HCT116 (cell line): ENCODE measurements around the gene LTB. TPM values are rescaled to one million over a fixed set of nuclear protein-coding genes. Genes with fewer than 3 reads are reported as not detected.

Experiments
- ATAC-seq: fragments of 200-7000 bp; cut with Tn5 transposase; 2 replicates; pipeline ENCODE4 v1.9.1; 2020; ENCODE audit warnings: mild to moderate bottlenecking, moderate library complexity
- BruUV-seq: library from RNA; stranded (reverse); fragments of 400-500 nt; replicated peaks from 2 replicates; lab custom pipeline; 2021; lab: Mats Ljungman, UMichigan
- CTCF ChIA-PET: fragments of 300-600 bp; sonication (Branson Sonifier 250); formaldehyde crosslinking; loops from one replicate; lab custom pipeline; 2021; ENCODE audit warnings: antibody characterized with exemption; lab: Charles Lee
- POLR2A ChIA-PET: fragments of 300-600, 350-600 bp; sonication (Branson Sonifier 250); formaldehyde crosslinking; loops from one replicate; lab custom pipeline; 2021; ENCODE audit warnings: antibody characterized with exemption; lab: Charles Lee
- RAD21 ChIA-PET, 2 experiments: fragments of 300-600 bp; sonication (Branson Sonifier 250); formaldehyde crosslinking; loops; one replicate each; lab custom pipeline; 2023; ENCODE audit warnings: low total read pairs in 2 of 2; ENCODE audit not compliant: uncharacterized antibody in 2 of 2, unreplicated experiment in 2 of 2, low non-redundant PET in 1 of 2; lab: Charles Lee
- DNase-seq: peaks from one replicate; pipeline ENCODE4 v3.0.0-alpha.2; 2010; ENCODE audit warnings: low read depth, low spot score
- H2AFZ ChIP-seq: fragments of 200-600 bp; shearing (Covaris generic), sonication (generic); 2 replicates; pipeline ENCODE4 v1.6.1; 2017; ENCODE audit warnings: low read depth, mixed run types, mixed read lengths, antibody characterized with exemption, low read length; ENCODE audit not compliant: poor library complexity, severe bottlenecking
- H3K27ac ChIP-seq: 2 replicates; pipeline ENCODE4 v1.5.1; 2012; ENCODE audit warnings: low read depth, low read length
- H3K27me3 ChIP-seq: fragments of 200-600 bp; sonication (generic); 2 replicates; pipeline ENCODE4 v1.6.1; 2016; ENCODE audit warnings: mixed run types, low read length, mixed read lengths; ENCODE audit not compliant: insufficient read depth
- H3K36me3 ChIP-seq, 2 experiments: fragments of 200-500 bp in 1 of 2; fragments of 200-600 bp in 1 of 2; sonication (Bioruptor generic) in 1 of 2; sonication (generic) in 1 of 2; 2 replicates each; pipeline versions ENCODE4 v1.5.1 to v1.6.1; 2014 to 2016; ENCODE audit warnings: low read length in 2 of 2, inconsistent platforms in 1 of 2, mixed read lengths in 1 of 2, mixed run types in 1 of 2; ENCODE audit not compliant: insufficient read depth in 2 of 2, control insufficient read depth in 1 of 2
- H3K4me1 ChIP-seq, 2 experiments: fragments of 200-600 bp in 1 of 2; sonication (generic) in 1 of 2; 2 replicates each; pipeline versions ENCODE4 v1.5.1 to v1.6.1; 2012 to 2017; ENCODE audit warnings: low read length in 2 of 2, inconsistent platforms in 1 of 2, mild to moderate bottlenecking in 1 of 2, mixed read lengths in 1 of 2, mixed run types in 1 of 2, moderate library complexity in 1 of 2; ENCODE audit not compliant: insufficient read depth in 2 of 2, control insufficient read depth in 1 of 2
- H3K4me2 ChIP-seq: fragments of 200-600 bp; sonication (generic); 2 replicates; pipeline ENCODE4 v1.6.1; 2017; ENCODE audit warnings: mixed run types, low read length, mixed read lengths
- H3K4me3 ChIP-seq, 2 experiments: fragments of 200-600 bp in 1 of 2; sonication (generic) in 1 of 2; replicated peaks in 1 of 2; 2 replicates each; pipeline ENCODE4 v1.5.1; 2011 to 2016; ENCODE audit warnings: low read length in 2 of 2, control low read depth in 1 of 2, low read depth in 1 of 2, mild to moderate bottlenecking in 1 of 2, mixed read lengths in 1 of 2, mixed run types in 1 of 2
- H3K79me2 ChIP-seq: fragments of 200-600 bp; sonication (generic); 2 replicates; pipeline ENCODE4 v1.6.1; 2017; ENCODE audit warnings: mild to moderate bottlenecking, mixed run types, low read length, moderate library complexity, mixed read lengths; ENCODE audit not compliant: insufficient read depth
- H3K9ac ChIP-seq: fragments of 200-600 bp; sonication (generic); 2 replicates; pipeline ENCODE4 v1.6.1; 2016; ENCODE audit warnings: low read length, mixed read lengths
- H3K9me2 ChIP-seq: fragments of 200-600 bp; sonication (generic), shearing (Covaris generic); 2 replicates; pipeline ENCODE4 v1.6.1; 2017; ENCODE audit warnings: mixed run types, mild to moderate bottlenecking, moderate library complexity; ENCODE audit not compliant: insufficient read depth
- H3K9me3 ChIP-seq, 2 experiments: fragments of 200-500 bp in 1 of 2; fragments of 200-600 bp in 1 of 2; sonication (Bioruptor generic) in 1 of 2; sonication (generic) in 1 of 2; 2 replicates each; pipeline ENCODE4 v1.6.1; 2014 to 2017; ENCODE audit warnings: low read length in 2 of 2, mixed read lengths in 2 of 2, inconsistent platforms in 1 of 2, low read depth in 1 of 2, mild to moderate bottlenecking in 1 of 2, mixed run types in 1 of 2, moderate library complexity in 1 of 2; ENCODE audit not compliant: control insufficient read depth in 1 of 2, insufficient read depth in 1 of 2
- H4K20me1 ChIP-seq: fragments of 200-600 bp; sonication (generic), shearing (Covaris generic); 2 replicates; pipeline ENCODE4 v1.6.1; 2017; ENCODE audit warnings: mixed run types, mild to moderate bottlenecking, moderate library complexity; ENCODE audit not compliant: insufficient read depth
- ELF1 ChIP-seq: IDR thresholded peaks from 2 replicates; pipeline ENCODE4 v1.6.1; 2012; ENCODE audit warnings: low read depth, borderline replicate concordance
- EZH2 ChIP-seq: fragments of 200-600 bp; sonication (generic); IDR thresholded peaks from 2 replicates; pipeline ENCODE4 v1.6.1; 2017; ENCODE audit warnings: antibody characterized with exemption, mixed run types
- JUND ChIP-seq: IDR thresholded peaks from 2 replicates; pipeline ENCODE4 v1.6.1; 2012
- MAX ChIP-seq: IDR thresholded peaks from 2 replicates; pipeline ENCODE4 v1.6.1; 2012
- REST ChIP-seq: IDR thresholded peaks from 2 replicates; pipeline ENCODE4 v1.6.1; 2012; ENCODE audit warnings: low read depth
- TCF7L2 ChIP-seq: IDR thresholded peaks from 2 replicates; pipeline ENCODE4 v1.7.0; 2011; ENCODE audit warnings: borderline replicate concordance, inconsistent platforms; ENCODE audit not compliant: insufficient read depth, insufficient read length; ENCODE audit errors: extremely low read depth
- YY1 ChIP-seq: IDR thresholded peaks from 2 replicates; pipeline ENCODE4 v1.6.1; 2011; ENCODE audit warnings: low read length, low read depth, moderate library complexity, mild to moderate bottlenecking; ENCODE audit not compliant: insufficient replicate concordance; ENCODE audit errors: extremely low read depth
- ZBTB33 ChIP-seq: IDR thresholded peaks from 2 replicates; pipeline ENCODE4 v1.6.1; 2011; ENCODE audit warnings: mild to moderate bottlenecking, low read length, moderate library complexity; ENCODE audit not compliant: insufficient replicate concordance; ENCODE audit errors: extremely low read depth
- intact Hi-C: fragments of 100-400 bp; cut with micrococcal nuclease; formaldehyde crosslinking; loops from 2 replicates; pipeline ENCODE4 v1.10.0; 2022
- total RNA-seq: library from RNA; stranded (reverse); gene quantifications from one replicate; pipeline ENCODE4 v1.2.1, GENCODE V29; 2021; ENCODE audit not compliant: unreplicated experiment

LTB gene
- total RNA-seq, 1 experiment from 2014 or later, result 0.64 TPM

GRCh38 chr6:31548544-31548873, 33.7 kb downstream of the LTB start:
- H3K4me1 ChIP-seq, result peaks cover 14 to 23% of the 10 kb centered on the region in 2 experiments
- H3K9me2 ChIP-seq, result no peaks in the 10 kb centered on the region
- peaks cover 17% of the 10 kb centered on the region for H3K79me2 ChIP-seq
- peak overlapping the region; percentile 86 for H3K9ac ChIP-seq
- ChIA-PET CTCF (interaction anchor here (0.9 to 5.0 kb wide), 2 partner anchors 50 to 54 kb away, joined by 3 to 78 read pairs; no protein-coding TSS in a partner anchor), RAD21 (interaction anchor here in 1 of 2 experiments (1.1 kb wide), 1 partner anchor 50 kb away, joined by 3 read pairs; no protein-coding TSS in a partner anchor), POLR2A (interaction anchor here (2.6 kb wide), 1 partner anchor 50 kb away, joined by 9 read pairs; no protein-coding TSS in a partner anchor)
- H3K27ac ChIP-seq, result peak overlapping the region; percentile 50
- peaks cover 4 to 13% of the 10 kb centered on the region in 2 experiments; a peak in 2 of 4 replicates for H3K36me3 ChIP-seq
- no peaks in the 10 kb centered on the region for H4K20me1 ChIP-seq
- H3K4me2 ChIP-seq, result peak overlapping the region; percentile 87
- intact Hi-C loops, result loop anchor here (10.0 kb wide), 1 partner anchor 286 kb away; no protein-coding TSS in a partner anchor
- no peak for DNase-seq
- no peaks in the 10 kb centered on the region for H3K9me3 ChIP-seq
- H3K4me3 ChIP-seq, result peak overlapping the region; percentile 51 to 67
- ATAC-seq, result no peak
- TF ChIP-seq EZH2, result no peak
- no peak for TF ChIP-seq JUND
- no peak for TF ChIP-seq ELF1
- no peak for TF ChIP-seq TCF7L2
- no peak for TF ChIP-seq ZBTB33
- no peak for TF ChIP-seq REST
- TF ChIP-seq YY1, result no peak
- no peak for TF ChIP-seq MAX
- H2AFZ ChIP-seq, result no peak overlapping the region
- no TSS peak for BruUV-seq
- H3K27me3 ChIP-seq, result no peaks in the 10 kb centered on the region
